CD4-positive, alpha-beta T cell treated with Interleukin-15 for 4 hours (primary cell): Measurements from ENCODE around the gene VAT1.

Experiments used
- DNase-seq: peaks from one replicate; pipeline ENCODE4 v3.0.0-alpha.2; 2020; ENCODE audit warnings: low spot score

VAT1 gene

DNA sequence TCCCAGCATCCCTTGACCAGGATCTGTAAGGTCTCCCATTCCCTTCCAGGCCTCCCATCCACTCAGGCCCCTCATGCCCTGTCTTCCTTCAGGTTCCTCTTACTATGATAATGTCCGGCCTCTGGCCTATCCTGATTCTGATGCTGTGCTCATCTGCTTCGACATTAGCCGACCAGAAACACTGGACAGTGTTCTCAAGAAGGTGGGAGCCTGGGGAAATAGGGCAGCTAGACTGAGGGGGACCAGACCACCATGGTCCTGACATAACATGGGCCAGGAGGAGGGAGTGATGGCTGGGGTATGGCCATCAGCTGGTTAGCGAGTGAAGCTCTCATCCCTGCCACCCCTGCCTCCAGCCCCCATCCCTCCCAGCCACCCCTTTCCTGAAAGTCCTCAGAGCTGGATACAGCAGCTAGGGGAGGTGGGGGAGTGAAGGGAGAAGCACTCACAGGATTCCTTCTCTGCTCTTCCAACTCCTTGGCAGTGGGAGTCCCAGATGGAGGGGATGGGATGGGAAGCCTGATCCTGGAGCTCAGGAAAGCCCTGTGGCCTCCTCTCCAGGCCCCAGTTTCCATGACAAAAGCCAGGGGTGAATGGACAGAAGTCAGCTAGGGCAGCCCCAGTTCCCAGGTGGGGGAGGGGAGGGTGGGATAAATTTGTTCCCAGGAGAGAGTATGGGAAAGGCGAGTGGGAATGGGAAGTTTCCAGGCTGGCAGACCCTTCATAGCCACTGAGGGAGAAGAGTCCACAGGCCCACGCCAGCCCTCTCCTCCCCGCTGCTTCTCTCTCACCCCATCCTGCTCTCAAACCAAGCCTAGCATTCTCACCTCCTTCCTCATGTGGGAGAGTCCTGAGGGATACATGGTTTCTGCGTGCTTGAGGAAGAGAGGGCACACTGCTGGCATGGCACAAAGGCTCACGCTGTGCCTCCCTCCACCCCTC, 5.2 kb upstream of the VAT1 start:
- DNase-seq, result no peak

DNA sequence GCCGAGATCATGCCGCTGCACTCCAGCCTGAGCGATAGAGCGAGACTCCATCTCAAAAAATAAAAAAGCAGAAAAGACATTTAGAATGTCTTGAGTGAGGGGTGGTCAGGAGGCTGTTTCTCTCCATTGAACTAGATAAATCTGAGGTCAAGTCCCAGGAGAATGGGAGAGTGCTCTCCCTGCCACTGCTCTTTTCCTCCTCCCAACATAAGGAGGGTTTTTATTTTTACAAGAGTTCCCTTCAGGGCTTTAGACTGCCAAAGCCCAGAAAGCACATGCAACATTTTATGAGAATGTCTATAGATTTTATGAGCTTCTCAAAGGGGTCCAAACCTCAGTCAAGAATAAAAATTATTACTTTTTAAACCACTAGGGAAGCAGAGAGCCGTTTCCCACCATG, 4.4 kb upstream of the VAT1 start:
- DNase-seq, result no peak

DNA sequence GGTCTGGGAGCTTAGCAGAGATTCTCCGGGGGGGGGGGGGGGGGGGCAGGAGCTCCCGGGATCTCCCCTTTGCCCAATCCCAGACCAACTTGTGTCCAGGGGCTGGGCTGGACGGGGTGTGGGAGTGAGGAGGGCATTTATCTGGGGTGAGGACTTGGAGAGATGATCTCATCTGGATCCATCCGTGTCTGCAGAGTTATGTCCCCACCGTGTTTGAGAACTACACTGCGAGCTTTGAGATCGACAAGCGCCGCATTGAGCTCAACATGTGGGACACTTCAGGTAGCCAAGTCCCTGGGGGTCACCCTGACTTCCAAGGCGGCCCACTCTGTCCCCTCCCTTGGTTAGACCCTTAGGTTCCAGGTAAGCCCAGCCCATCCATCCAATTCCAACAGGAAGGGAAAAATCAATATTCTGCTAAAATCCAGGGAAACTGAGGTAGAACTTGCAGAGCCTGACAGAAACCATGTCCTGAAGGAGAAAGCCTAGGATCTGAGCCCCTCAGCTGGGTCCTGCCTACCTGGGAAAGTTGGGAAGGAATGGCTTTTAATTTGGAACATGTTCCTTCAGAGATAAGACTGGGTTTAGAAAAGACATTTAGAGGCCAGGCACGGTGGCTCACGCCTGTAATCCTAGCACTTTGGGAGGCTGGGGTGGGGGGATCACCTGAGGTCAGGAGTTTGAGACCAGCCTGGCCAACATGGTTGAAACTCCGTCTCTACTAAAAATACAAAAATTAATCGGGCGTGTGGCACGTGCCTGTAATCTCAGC, 3.8 kb upstream of the VAT1 start:
- no peak for DNase-seq

- no peak for DNase-seq
Observed at GRCh38 chr17:43025290-43025657, 3.1 kb upstream of the VAT1 start.

DNA sequence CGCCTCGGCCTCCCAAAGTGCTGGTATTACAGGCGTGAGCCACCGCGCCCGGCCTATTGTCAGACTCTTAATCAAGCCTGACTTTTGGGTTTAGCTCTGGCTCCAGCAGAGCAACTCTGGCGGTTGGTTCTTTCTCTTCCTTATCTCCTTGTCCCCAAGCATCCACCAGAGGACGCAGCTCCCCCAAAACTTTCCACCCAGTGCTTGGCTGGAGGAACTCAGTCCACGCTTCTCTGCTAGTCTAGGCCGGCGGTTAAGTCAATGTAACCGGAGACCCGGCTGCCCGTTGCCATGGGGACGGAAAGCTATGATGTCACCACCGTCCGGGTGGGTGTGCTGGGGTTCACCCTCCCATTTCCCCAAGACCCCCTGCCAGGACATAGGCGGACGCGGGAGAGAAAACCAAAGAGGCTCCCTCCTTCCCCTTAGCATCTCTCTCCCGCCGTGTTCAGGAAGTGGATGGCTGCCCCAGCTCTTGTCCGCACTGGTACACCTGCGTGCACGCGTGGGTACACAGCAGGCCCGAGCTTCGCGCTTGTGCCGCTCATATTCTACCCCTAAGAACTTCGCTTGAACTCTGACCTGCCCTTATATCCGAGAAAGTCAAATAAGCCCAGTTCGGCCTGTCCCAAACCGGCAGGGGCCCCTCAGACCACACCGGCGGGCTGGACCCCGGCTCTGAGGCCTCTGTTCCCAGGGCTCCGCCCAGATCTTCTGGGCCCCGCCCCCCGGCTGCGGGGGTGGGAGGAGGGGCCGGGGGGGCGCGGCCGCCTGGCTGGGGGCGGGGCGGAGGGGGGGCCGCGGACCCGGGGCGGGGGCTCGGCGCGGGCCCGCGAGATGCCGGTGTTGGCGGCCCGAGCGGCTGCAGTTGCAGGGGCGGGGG, 2.5 kb upstream of the VAT1 start, which contains the start of gene RND2:
RND2 (plus strand) TSS at position 825 of the 883 bp plus-strand sequence. CDS start 117 bp downstream, outside the sequence.
- peak; percentile 82 for DNase-seq

- no peak for DNase-seq
Observed at GRCh38 chr17:43020789-43021740, 1.1 kb downstream of the VAT1 start.

DNA sequence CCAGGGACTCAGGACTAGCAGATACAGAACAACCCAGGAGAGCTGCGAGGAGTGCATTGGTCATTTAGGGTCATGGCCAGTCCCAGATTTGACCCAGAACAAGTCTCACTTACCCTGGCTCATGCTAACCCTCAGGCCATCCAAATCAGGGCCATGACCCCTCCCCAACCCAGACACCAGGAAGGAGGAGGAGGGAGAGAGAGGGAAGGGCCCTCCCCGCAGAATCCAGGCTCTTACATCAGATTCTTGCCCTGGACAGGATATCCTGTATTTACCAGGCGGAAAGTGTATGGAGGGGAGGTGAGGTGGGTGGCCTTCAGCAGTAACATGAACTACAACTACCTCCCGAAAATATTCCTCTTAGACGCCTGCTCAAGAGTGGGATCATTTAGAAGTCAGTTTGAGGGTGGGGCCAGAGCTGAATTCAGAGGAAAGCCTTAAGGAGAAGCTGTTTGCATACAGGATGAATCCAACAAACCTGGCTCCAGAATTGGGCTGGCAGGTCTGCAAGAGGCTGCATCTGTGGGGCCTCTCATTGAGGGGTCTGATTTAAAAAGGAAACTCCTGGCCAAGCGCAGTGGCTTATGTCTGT, 2.1 kb downstream of the VAT1 start:
- DNase-seq, result no peak

DNA sequence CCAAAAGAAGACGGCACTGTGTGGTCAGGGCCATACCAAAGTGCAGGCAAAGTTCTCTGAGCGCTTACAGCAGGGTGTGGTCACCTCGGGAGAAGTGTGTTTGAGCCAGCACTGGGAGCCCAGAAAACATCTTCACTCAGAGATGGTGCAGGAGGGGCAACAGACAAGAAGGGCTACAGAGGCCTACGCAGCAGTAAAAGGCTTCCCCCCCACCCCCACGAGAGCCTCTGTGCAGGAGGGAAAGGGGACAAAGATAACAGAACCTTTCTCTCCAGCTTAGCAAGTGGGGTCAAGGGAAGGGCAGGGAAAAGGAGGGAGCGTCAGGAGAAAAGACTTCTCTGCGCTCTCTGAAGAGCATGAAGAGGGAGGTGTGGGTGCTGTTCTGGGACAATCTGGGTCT, 2.8 kb downstream of the VAT1 start:
- no peak for DNase-seq

GRCh38 chr17:43018932-43019331, 3.3 kb downstream of the VAT1 start:
- DNase-seq, result no peak

DNA sequence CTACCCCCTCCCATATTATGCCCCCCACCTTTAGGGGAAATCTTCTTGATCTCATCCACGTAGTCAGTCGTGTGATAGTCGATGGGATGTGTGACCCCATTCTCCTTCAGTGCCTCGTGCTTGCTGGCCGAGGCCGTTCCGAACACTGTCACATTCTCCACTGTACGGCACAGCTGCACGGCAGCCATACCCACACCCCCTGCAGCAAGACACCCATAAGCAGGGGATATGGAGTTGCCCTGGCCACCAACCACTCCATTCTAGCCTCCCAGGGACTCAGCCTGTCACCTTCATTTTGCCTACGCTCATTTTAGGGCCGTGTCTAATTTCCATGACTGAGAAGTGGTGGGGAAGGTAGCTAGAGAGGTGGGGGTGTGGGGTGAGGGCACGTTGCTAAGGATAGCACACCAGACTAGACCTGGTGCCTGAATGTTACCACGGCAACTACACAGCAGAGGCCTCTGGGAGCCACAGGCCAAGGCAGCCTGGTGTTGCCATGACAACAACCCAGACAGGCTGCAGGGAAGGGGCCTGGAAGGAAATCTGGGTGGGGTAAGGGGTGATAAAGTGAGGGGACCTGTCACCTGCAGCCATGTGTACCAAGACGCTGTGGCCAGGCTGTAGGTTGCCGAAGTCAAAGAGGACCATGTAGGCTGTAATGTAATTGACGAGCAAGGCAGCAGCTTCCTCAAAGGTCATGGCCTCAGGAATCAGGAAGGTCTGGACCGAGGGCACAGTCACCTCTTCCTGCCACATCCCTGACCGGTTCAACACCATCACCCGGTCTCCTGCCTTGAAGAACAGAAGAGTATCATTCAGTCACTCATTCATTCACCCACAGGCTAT, 4.0 kb downstream of the VAT1 start:
- peak; percentile 68 for DNase-seq

DNA sequence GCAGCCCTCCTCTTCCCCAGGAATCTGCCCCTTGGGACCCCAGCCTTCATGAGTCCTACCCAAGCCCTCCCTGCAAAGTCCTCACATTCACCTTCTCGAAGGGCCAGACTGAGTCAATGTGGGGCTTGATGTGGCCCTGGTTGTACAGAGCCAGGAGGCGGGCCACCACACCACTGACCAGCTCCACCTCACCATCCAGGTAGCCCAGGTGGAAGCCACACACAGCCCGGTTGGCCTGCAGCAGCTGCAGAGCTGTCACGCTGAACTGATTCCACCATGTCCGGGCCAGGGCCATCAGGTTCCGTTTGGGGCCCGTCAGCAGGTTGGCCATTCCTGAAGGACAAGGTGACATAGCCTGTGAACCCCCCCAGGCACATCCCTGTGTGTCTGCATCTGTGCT, 6.0 kb downstream of the VAT1 start:
- no peak for DNase-seq

GRCh38 chr17:43015579-43015978, 6.6 kb downstream of the VAT1 start:
- DNase-seq, result no peak

GRCh38 chr17:43014649-43015542, 7.3 kb downstream of the VAT1 start:
- no peak for DNase-seq

DNA sequence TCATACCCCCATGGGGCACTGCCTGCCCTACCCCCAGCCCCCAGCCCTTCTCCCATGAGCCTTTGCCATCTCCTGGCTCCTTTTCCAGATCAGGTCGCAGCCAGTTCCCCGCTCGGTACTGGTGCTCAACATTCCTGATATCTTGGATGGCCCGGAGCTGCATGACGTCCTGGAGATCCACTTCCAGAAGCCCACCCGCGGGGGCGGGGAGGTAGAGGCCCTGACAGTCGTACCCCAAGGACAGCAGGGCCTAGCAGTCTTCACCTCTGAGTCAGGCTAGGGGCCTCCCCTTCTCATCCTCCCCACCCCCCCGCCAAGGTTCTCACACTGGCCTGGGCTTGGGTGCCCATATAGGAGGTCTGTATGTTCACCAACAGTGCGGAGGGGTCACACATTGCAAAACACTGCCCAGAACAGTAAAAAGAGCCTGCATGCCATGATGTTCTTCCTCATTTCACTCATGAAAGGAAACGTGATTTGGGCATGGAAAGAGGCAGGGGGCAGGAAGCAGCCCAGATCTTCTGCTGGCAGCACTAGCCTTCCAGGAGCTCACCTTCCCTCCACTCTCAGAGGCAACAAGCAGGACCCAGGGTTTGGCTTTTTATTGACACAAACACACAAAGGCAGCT, 8.1 kb downstream of the VAT1 start:
- no peak for DNase-seq

DNA sequence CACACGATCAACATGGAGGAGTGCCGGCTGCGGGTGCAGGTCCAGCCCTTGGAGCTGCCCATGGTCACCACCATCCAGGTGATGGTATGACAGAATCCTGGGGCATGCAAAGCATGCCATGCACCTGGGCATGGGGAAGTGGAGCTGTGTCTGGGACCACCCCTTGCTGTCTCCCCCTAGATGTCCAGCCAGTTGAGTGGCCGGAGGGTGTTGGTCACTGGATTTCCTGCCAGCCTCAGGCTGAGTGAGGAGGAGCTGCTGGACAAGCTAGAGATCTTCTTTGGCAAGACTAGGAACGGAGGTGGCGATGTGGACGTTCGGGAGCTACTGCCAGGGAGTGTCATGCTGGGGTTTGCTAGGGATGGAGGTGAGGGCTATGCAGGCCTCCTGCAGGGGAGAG, 8.9 kb downstream of the VAT1 start:
- no peak for DNase-seq

DNA sequence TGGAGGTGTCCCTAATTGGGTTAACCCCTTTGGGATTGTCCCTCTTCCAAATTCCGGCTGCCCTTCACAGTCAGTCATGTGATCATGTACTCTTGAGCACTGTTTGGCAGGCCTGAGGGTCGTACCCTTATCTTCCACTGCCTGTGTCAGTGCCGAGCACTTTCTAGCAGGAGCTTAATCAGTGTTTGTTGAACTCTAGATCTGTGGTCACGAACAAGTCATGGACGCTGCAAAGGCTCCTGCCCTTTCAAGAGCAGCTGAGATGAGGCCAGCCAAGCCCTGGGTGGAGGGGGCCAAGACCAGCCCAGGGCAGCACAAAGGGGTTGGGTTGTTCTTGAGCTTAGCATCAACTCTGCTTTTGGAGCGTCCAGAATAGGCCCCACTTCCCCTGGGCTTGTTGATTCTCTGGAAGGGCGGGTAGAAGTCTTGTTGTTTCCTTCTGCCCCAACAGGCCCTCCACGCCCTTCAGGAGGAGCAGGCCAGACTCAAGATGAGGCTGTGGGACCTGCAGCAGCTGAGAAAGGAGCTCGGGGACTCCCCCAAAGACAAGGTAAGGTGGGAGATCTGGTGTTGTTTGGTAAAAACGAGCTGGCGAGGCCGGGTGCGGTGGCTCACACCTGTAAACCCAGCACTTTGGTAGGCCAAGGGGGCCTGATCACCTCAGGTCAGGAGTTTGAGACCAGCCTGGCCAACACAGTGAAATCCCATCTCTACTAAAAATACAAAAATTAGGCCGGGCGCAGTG, 10.3 kb downstream of the VAT1 start:
- no peak for DNase-seq

- no peak for DNase-seq
Observed at GRCh38 chr17:43010667-43011308, 11.4 kb downstream of the VAT1 start.
